Measurements from ENCODE around the gene GNAZ. TPM values are rescaled to one million over a fixed set of nuclear protein-coding genes. Genes with fewer than 3 reads are reported as not detected.

The GNAZ gene
- total and polyA plus RNA-seq, 5 experiments from 2014 or later, result 0.30 to 0.68 (median 0.48) TPM; not detected in 2

DNA sequence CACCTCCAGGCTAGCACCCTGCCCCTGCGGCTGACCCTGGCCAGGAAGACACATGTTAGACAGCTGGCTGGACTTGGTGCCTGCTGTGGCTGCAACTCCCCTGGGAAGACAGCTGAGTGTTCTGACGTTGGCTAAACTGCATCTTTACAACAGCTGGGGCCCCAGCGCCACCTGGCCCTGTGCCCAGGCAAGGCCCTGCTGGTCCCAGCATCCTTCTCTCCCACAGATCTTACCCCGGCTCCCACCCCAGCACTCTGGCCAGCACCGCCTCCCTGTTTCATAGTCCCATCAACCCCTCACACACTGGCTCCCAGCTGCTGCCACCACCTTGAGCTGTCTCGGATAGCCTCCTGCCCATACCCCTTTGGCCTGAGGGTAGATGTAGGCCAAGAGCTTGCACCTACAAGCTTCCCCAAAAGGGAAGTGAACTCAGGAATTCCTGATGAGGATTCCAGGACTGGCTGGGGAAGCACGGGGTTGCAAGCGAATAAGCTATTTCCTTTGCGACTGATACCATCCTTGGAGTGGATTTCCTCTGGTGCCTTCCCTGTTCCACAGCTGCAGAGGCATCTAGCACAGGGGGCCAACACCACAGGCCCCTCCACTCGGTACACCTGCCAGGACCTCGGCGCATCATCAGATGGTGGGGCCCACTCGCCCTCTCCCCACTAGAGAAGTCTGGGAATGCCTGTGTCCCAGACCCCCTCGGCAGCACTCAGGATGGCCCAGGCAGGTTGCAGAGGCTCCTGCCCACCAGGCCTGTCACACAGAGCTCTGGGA is 42.9 kb downstream of the GNAZ start:
- Mint-ChIP-seq H3K4me3 (no peak overlapping the region), H3K4me1 (peaks cover 0 to 2% (median 0%) of the 10 kb centered on the region in 4 donors), H3K36me3 (no peaks in the 10 kb centered on the region), H3K9me3 (peaks cover 0 to 2% (median 0%) of the 10 kb centered on the region in 9 donors), H3K27ac (peak overlapping the region in 1 of 10 donors; percentile 7), H3K27me3 (no peaks in the 10 kb centered on the region)
- POLR2A ChIA-PET, result interaction anchor here (0.5 kb wide), 1 partner anchor 28 kb away, joined by 6 read pairs; no protein-coding TSS in a partner anchor
- ATAC-seq, result no peak
- no peak for DNase-seq

DNA sequence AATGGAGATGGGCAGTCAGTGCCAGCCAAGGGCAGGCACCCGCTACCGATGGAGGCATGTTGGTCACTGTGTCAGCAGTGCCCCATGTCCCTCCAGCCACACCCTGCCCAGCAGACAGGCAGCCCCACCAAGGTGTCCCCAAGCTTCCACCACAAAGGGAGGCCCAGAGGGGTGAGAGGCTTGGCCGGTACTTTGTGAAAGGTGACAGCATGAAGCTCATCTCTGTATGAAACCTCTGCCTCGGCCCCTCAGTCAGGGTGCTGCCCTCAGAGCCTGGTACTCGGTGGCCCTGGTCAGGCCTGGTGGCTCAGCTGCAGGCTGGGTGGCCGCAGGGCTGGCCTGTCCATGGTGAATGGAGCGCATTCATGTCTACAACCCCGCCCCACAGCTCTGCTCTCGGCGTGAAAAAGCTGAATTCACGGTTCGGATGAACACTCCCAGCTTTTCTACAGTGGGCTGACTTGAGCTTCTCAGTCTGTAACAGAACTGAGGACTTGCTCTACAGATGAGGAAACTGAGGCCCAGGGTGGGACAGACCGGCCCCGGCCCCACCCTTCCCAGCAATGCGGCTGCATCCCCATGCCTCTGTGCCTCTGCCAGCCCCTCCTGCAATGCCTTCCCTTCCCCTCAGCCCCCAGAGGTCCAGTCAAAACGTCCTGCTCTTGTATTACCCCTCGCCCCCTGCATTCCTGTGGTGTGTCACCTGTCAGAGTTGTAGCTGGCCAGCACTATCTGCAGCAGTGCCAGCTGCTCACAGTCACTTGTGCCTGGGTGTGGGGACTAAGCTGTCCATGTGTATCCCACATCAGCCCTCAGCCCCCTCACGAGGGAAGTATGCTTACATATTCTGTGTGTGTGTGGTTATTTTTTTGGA is 43.8 kb downstream of the GNAZ start:
- no peaks in the 10 kb centered on the region for H3K36me3 Mint-ChIP-seq
- ATAC-seq, result no peak
- no peaks in the 10 kb centered on the region for H3K27me3 Mint-ChIP-seq
- POLR2A ChIA-PET, result no interaction called here
- H3K27ac Mint-ChIP-seq, result peak overlapping the region in 1 of 10 donors; percentile 45
- H3K9me3 Mint-ChIP-seq, result peaks cover 0 to 2% (median 0%) of the 10 kb centered on the region in 9 donors
- H3K4me3 Mint-ChIP-seq, result no peak overlapping the region
- peaks cover 2 to 3% (median 2%) of the 10 kb centered on the region in 4 donors for H3K4me1 Mint-ChIP-seq
- no peak for DNase-seq

DNA sequence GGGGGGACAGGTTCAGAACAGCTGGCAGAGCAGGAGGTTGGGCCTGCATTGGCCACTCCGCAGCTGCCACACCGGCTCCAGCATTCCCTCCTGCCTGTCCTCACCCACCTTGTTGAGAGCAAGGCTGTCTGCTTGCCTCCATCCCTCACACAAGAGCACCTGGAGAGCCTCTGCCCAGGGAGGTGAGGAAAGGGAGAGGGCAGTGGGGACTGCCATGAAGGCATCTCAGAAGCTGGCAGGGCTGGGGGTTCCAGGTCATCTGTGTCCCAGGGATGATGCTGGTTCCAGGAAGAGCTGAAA is 44.4 kb downstream of the GNAZ start:
- Mint-ChIP-seq H3K4me3 (no peak overlapping the region), H3K9me3 (peaks cover 0 to 2% (median 0%) of the 10 kb centered on the region in 9 donors), H3K27ac (peak overlapping the region in 2 of 10 donors; percentile 40 to 45), H3K36me3 (no peaks in the 10 kb centered on the region), H3K4me1 (peaks cover 7 to 8% (median 8%) of the 10 kb centered on the region in 4 donors), H3K27me3 (no peaks in the 10 kb centered on the region)
- POLR2A ChIA-PET, result no interaction called here
- ATAC-seq, result no peak
- no peak for DNase-seq

DNA sequence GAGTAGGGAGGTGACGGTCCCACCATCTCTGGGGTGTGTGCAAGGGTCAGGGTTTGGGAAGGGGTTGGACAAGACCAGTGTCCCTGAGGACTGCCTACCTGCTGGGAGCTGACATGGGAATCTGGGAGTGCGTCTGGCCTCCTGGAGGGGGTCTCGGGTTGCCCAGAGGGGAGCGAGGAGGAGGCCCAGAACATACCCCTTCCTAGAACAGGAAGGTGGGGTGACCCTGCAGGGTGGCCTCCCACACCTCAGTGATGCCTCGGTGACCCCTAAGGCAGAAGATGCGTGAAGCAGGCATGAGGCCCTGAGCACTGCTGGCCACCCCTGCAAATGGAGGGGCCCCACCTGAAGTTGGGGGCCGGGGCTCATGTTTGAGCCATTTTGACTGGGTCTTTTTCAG is 45.0 kb downstream of the GNAZ start:
- H3K9me3 Mint-ChIP-seq, result peaks cover 0 to 2% (median 0%) of the 10 kb centered on the region in 9 donors
- H3K36me3 Mint-ChIP-seq, result no peaks in the 10 kb centered on the region
- H3K4me3 Mint-ChIP-seq, result no peak overlapping the region
- no peak for ATAC-seq
- H3K27ac Mint-ChIP-seq, result no peak overlapping the region
- peaks cover 11 to 14% (median 13%) of the 10 kb centered on the region in 4 donors for H3K4me1 Mint-ChIP-seq
- no peaks in the 10 kb centered on the region for H3K27me3 Mint-ChIP-seq
- DNase-seq, result no peak
- POLR2A ChIA-PET, result no interaction called here

DNA sequence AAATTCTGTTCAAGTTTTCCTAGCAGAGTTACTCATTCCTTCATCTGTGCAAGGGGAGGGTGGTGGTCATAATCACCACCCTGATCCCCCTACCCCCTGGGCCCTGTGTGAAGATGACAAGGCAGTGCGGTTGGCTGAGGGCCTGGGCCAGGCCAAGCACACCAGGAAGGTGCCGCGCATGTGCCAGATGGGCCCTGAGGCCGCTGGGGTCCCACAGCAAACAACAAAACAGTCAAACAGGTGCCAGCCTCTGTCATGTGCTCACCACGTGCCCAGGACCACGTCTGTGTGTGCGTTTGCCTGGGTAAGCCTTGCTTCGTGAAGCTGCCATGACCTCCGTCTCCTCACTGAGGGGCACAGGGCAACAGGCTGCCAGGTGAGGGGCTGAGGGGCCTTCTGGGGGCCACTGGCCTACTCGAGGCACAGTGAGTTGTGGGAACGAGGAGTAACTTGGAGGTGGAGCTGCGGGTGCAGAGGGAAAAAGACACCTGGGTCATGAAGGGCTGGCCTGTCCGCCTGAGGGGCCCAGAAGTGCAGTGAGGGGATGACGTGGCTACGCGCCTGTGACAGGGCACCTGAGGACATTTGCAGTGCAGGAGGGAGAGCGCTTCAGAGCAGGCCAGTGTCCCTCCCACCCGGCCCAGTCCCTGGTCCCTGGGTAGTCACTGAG is 45.6 kb downstream of the GNAZ start:
- no peaks in the 10 kb centered on the region for H3K27me3 Mint-ChIP-seq
- H3K4me3 Mint-ChIP-seq, result no peak overlapping the region
- peak overlapping the region in 4 of 10 donors; percentile 37 to 87 (median 68) for H3K27ac Mint-ChIP-seq
- H3K4me1 Mint-ChIP-seq, result peaks cover 11 to 18% (median 15%) of the 10 kb centered on the region in 4 donors
- H3K9me3 Mint-ChIP-seq, result peaks cover 0 to 2% (median 0%) of the 10 kb centered on the region in 9 donors
- no peaks in the 10 kb centered on the region for H3K36me3 Mint-ChIP-seq
- ATAC-seq (no peak), DNase-seq (no peak)
- POLR2A ChIA-PET, result no interaction called here

DNA sequence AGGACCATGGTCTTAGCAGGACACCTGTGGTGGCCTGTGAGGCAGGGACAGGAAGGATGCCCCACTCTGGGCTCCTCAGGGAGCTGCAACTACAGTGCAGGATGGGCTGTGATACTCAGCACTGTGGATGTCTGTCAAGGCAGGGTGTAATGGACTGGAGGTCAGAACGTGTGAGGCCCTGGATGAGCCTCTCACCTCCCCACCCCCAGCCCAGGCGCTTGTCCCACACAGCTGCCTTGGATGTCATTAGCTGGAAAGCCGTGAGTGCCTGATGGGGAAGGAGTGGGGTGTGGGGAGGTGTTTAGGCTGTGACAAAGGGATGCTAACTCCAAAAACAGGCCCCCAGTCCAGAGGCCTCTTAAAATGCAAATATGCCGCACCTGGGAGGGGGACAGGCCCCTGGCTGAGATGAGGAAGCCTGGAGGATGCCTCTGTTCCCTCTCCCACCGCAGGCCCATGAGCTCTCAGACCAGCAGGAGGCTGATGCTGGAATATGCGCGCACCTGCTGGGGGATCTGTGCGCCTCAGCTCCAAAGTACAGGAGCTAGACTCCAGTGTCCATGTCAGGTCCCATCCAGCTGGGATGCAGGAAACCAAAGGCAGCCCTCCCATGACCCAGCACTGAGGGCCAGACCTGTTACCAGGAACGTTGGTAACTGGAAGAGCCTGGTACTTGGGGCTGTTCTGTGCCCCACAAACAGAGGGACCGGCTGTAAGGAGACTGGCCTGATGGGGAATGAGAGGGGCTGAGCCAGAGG is 46.4 kb downstream of the GNAZ start:
- Mint-ChIP-seq H3K36me3 (no peaks in the 10 kb centered on the region), H3K27me3 (no peaks in the 10 kb centered on the region), H3K4me3 (no peak overlapping the region), H3K9me3 (peaks cover 0 to 2% (median 0%) of the 10 kb centered on the region in 9 donors), H3K27ac (peak overlapping the region in 1 of 10 donors; percentile 87), H3K4me1 (peaks cover 11 to 18% (median 15%) of the 10 kb centered on the region in 4 donors)
- no peak for DNase-seq
- no peak for ATAC-seq
- POLR2A ChIA-PET, result no interaction called here

DNA sequence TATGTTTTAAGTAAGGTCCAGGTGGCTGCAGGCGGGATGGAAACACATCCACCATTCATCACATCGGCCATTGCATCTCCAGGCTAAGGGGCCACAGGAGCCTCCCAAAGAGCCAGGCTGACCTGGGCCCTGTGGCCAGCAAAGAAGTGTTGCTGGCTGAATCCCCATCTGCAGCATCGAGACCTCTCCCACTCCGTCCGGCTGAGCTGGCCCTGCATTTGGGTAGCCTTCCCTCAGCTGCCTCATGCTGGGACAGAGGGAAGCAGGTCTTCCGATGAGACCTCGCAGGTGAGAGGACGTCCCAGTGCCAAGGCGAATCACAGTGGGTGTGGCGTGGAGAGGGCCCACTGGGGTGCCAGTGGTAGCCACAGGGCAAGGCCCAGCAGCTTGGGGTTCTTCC is 47.0 kb downstream of the GNAZ start:
- peaks cover 11 to 18% (median 15%) of the 10 kb centered on the region in 4 donors for H3K4me1 Mint-ChIP-seq
- no peak overlapping the region for H3K4me3 Mint-ChIP-seq
- no peaks in the 10 kb centered on the region for H3K27me3 Mint-ChIP-seq
- H3K36me3 Mint-ChIP-seq, result no peaks in the 10 kb centered on the region
- ATAC-seq (no peak), DNase-seq (no peak)
- peak overlapping the region in 2 of 10 donors; percentile 10 to 87 for H3K27ac Mint-ChIP-seq
- peaks cover 0 to 2% (median 0%) of the 10 kb centered on the region in 9 donors for H3K9me3 Mint-ChIP-seq
- POLR2A ChIA-PET, result no interaction called here

DNA sequence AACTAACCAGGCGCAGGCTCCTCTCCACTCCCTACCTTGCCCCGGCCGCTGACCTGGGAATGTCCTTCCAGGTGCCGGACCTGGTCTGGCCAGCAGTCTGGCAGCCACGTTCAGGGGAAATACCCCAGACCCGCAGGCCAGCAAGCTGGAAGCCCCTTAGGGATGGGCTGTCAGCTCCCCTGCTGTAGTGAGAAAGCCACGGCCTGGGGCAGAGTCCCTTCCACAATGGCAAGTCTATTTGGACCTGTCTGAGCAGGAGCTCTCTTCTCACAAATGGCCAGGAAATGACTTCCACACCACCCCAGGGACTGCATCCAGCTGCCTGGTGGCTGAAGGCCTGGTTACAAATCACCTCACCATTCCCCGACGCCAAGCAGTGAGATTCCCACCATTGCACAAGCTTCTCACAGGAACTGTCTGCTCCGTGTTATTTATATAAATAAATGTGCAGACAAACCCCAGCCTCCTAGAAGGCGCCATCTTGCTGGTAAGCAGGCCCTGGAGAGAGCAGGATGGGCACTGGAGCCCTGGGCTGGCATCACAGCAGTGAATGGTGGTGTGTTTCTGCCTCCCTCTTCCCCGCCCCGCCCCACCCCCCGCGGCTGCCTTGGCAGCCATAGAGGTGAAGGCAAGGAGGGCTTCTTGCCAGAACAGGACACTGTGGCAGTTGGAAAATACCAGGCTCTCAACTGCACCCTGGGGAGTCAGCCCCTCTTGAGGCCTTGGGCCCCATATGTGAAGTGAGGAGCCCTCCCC is 47.8 kb downstream of the GNAZ start:
- H3K36me3 Mint-ChIP-seq, result no peaks in the 10 kb centered on the region
- no peaks in the 10 kb centered on the region for H3K27me3 Mint-ChIP-seq
- peaks cover 11 to 19% (median 15%) of the 10 kb centered on the region in 4 donors for H3K4me1 Mint-ChIP-seq
- no peak for ATAC-seq
- peaks cover 0 to 2% (median 0%) of the 10 kb centered on the region in 9 donors for H3K9me3 Mint-ChIP-seq
- peak overlapping the region in 4 of 10 donors; percentile 60 to 97 (median 80) for H3K27ac Mint-ChIP-seq
- POLR2A ChIA-PET, result interaction anchor here (2.8 kb wide), 1 partner anchor 22 kb away, joined by 12 read pairs; no protein-coding TSS in a partner anchor
- peak overlapping the region in 1 of 10 donors; percentile 39 for H3K4me3 Mint-ChIP-seq
- no peak for DNase-seq

DNA sequence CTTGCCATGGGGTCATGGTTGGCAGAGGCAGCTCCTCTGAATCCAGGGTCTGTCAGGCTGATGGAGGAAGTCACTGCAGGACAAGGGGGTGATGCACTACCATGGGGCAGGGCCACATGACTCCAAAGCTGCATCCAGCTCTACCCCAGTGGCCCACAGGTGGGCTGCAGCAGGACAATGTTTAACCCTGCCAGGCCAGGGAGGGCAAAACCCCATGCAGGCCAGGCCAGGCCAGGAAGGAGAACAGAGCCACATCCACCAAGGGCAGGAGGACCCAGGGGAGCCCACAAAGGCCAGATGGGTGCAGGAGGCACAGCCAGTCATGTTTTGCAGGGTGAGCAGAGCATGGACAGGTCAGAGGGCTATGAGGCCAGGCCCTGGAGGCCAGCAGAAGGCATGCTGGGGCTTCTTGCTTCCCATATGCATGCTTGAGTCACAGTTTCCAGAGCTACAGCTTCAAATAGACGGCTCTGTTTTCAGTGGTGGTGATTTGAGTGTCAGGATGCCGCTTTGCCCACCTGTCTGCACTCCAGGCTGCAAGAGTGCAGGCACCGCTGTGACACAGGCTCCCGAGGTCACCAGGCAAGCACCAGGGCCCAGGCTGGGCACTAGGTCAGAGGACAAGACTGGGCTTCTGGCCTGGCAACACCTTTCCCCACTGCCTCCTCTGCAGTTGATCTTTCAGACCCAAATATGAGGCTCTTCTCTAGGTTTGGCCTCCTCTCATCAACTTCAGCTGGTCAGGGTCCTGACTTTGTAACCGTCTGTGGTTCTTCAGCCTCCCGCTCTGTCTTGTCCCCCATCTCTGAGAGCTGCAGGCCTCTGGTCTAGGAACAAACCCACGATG is 48.6 kb downstream of the GNAZ start:
- POLR2A ChIA-PET, result interaction anchor here (1.1 to 2.8 kb wide), 4 partner anchors 9 to 21 kb away, joined by 4 to 12 read pairs (median 6); no protein-coding TSS in a partner anchor
- DNase-seq (no peak), ATAC-seq (no peak)
- Mint-ChIP-seq H3K9me3 (peaks cover 0 to 2% (median 0%) of the 10 kb centered on the region in 9 donors), H3K4me3 (peak overlapping the region; percentile 38 to 83 (median 56)), H3K4me1 (peaks cover 11 to 19% (median 15%) of the 10 kb centered on the region in 4 donors), H3K27ac (peak overlapping the region; percentile 85 to 98 (median 96)), H3K27me3 (no peaks in the 10 kb centered on the region), H3K36me3 (no peaks in the 10 kb centered on the region)

DNA sequence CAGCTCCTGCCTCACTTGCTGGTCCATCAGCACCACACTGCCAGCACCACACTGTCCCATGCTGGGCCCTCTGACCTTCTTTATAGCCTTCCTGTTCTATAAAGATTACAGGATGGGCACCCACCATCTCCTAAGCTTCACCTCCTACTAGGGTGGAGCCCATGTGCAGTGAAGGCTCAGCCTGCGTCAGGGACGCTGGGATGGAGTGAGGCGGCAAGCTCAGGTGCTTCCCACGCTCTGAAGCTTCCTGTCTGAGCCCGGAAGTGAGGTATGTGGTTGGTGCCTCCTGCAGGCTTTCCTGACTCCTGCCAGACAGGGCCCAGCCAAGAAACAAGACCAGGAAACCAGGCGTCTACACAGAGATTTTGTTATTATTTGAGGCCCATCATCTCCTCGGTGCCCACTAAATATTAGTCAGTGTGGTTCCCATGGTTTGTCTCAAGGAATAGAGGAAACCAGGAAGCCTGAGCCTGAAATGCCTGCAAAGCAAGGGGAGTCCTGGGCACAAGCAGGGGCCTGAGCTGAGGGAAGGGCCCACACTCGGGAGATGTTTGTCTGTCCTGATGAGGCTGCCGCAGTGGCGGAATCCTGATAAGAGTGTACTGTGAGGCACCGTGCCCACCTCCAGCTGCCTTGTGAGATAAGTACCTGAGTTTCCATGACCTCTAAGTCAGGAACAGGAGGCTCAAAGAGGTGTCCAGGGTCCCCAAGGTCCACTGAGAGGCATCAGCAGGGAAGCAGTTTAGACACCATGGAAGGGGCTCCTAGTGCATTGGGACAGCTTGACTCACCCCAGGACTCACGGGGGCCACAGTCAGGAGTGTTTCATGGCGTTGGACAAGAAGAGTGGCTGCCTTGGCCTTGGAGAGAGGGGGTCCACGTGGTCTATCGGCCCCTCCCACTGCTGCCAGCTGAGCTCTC is 49.4 kb downstream of the GNAZ start:
- Mint-ChIP-seq H3K4me1 (peaks cover 11 to 19% (median 15%) of the 10 kb centered on the region in 4 donors), H3K27ac (peak overlapping the region; percentile 85 to 98 (median 96)), H3K27me3 (no peaks in the 10 kb centered on the region), H3K4me3 (peak overlapping the region; percentile 38 to 83 (median 56)), H3K36me3 (no peaks in the 10 kb centered on the region), H3K9me3 (peaks cover 0 to 2% (median 0%) of the 10 kb centered on the region in 9 donors)
- peak in 9 of 10 donors; percentile 26 to 71 (median 56) for DNase-seq
- POLR2A ChIA-PET, result interaction anchor here (1.1 to 2.8 kb wide), 4 partner anchors 8 to 21 kb away, joined by 4 to 12 read pairs (median 6); no protein-coding TSS in a partner anchor
- ATAC-seq, result peak; percentile 92 to 99
